Thyroid gland (tissue), 4 donors: ENCODE measurements around the gene MYO1D. TPM values are rescaled to one million over a fixed set of nuclear protein-coding genes. Genes with fewer than 3 reads are reported as not detected.

Experiments used
- DNase-seq, 2 donors: peaks; one replicate each; pipeline ENCODE4 v3.0.0-alpha.2; 2019
- H3K27ac ChIP-seq, 3 donors: fragments of 200-600 bp; sonication (generic); 1 replicate in 2 of 3; 2 replicates in 1 of 3; pipeline ENCODE4 v1.5.1; 2016 to 2019; ENCODE audit warnings: mild to moderate bottlenecking in 1 of 3, moderate library complexity in 1 of 3
- H3K27me3 ChIP-seq: fragments of 200-600 bp; sonication (generic); one replicate; pipeline ENCODE4 v1.5.1; 2019
- H3K36me3 ChIP-seq, 2 donors: fragments of 200-600 bp; sonication (generic); one replicate each; pipeline ENCODE4 v1.5.1; 2016 to 2019
- H3K4me1 ChIP-seq, 2 donors: fragments of 200-600 bp; sonication (generic); one replicate each; pipeline ENCODE4 v1.5.1; 2017 to 2019
- H3K4me3 ChIP-seq, 3 donors: fragments of 200-600 bp; sonication (generic); replicated peaks in 1 of 3; 1 replicate in 2 of 3; 2 replicates in 1 of 3; pipeline ENCODE4 v1.5.1; 2016; ENCODE audit warnings: mild to moderate bottlenecking in 1 of 3
- H3K9me3 ChIP-seq: fragments of 200-600 bp; sonication (generic); one replicate; pipeline ENCODE4 v1.5.1; 2017
- CTCF ChIP-seq, 6 experiments: fragments of 200-600 bp in 3 of 6; fragments of 450-650 bp in 3 of 6; sonication (generic) in 3 of 6; IDR thresholded peaks; one replicate each; pipeline ENCODE4 v1.5.1; 2016 to 2019; ENCODE audit warnings: antibody characterized with exemption in 6 of 6, mild to moderate bottlenecking in 2 of 6, inconsistent platforms in 1 of 6, moderate library complexity in 1 of 6
- POLR2A ChIP-seq, 2 donors: fragments of 450-650 bp; IDR thresholded peaks; one replicate each; pipeline ENCODE4 v1.6.1; 2017; ENCODE audit warnings: antibody characterized with exemption in 2 of 2, mild to moderate bottlenecking in 2 of 2, moderate library complexity in 1 of 2
- WGBS, 2 donors: methylation state at CpG; one replicate each; pipeline ENCODE4 v1.1.5; 2017; 5-methylcytosine and 5-hydroxymethylcytosine counted together
- intact Hi-C: fragments of 100-400 bp; cut with DNase I; formaldehyde crosslinking; loops from one replicate; pipeline ENCODE4 v1.15.1; 2023
- total RNA-seq, 4 donors: library from RNA; depleted of rRNA; stranded (reverse); fragments of >200 nt; gene quantifications; one replicate each; pipeline ENCODE4 v1.2.3, GENCODE V29; 2016

Gene MYO1D
- total RNA-seq, 4 donors from 2014 or later = 91.9 to 143 (median 97.8) TPM

GRCh38 chr17:32907583-32907982, 30.7 kb upstream of the MYO1D start:
- intact Hi-C loops = no loop called here
- Histone ChIP-seq H3K4me1 (peaks cover 9 to 11% of the 10 kb centered on the region in 2 donors), H3K36me3 (no peaks in the 10 kb centered on the region), H3K27ac (no peak overlapping the region), H3K4me3 (no peak overlapping the region), H3K9me3 (no peaks in the 10 kb centered on the region), H3K27me3 (no peaks in the 10 kb centered on the region)
- TF ChIP-seq CTCF (IDR thresholded peaks at IDR 0.05) (no peak), POLR2A (IDR thresholded peaks at IDR 0.05) (no peak)
- DNase-seq = no peak
- 80 to 84% methylated on average over 6 of the region's 6 CpGs for WGBS, 2 donors

GRCh38 chr17:32904891-32905290, 28.0 kb upstream of the MYO1D start:
- TF ChIP-seq CTCF (IDR thresholded peaks at IDR 0.05) (no peak), POLR2A (IDR thresholded peaks at IDR 0.05) (no peak)
- WGBS, 2 donors = 81 to 88% methylated on average over 3 of the region's 3 CpGs
- peaks cover 0 to under 1% of the 10 kb centered on the region in 2 donors for H3K4me1 ChIP-seq
- H3K4me3 ChIP-seq = no peak overlapping the region
- H3K36me3 ChIP-seq = no peaks in the 10 kb centered on the region
- H3K27me3 ChIP-seq = no peaks in the 10 kb centered on the region
- no peaks in the 10 kb centered on the region for H3K9me3 ChIP-seq
- intact Hi-C loops = no loop called here
- DNase-seq = no peak
- H3K27ac ChIP-seq = no peak overlapping the region

- Histone ChIP-seq H3K36me3 (no peaks in the 10 kb centered on the region), H3K27ac (no peak overlapping the region), H3K4me3 (no peak overlapping the region), H3K9me3 (no peaks in the 10 kb centered on the region), H3K27me3 (no peaks in the 10 kb centered on the region), H3K4me1 (no peaks in the 10 kb centered on the region)
- intact Hi-C loops = no loop called here
- no peak for TF ChIP-seq POLR2A (IDR thresholded peaks at IDR 0.05)
- no peak for TF ChIP-seq CTCF (IDR thresholded peaks at IDR 0.05)
- 73 to 74% methylated on average over 5 of the region's 5 CpGs for WGBS, 2 donors
- no peak for DNase-seq
Observed at GRCh38 chr17:32903774-32904673, 27.1 kb upstream of the MYO1D start.

- Histone ChIP-seq H3K4me3 (no peak overlapping the region), H3K4me1 (no peaks in the 10 kb centered on the region), H3K27me3 (no peaks in the 10 kb centered on the region), H3K9me3 (no peaks in the 10 kb centered on the region), H3K36me3 (no peaks in the 10 kb centered on the region), H3K27ac (no peak overlapping the region)
- intact Hi-C loops = no loop called here
- no peak for TF ChIP-seq POLR2A (IDR thresholded peaks at IDR 0.05)
- no peak for TF ChIP-seq CTCF (IDR thresholded peaks at IDR 0.05)
- WGBS, 2 donors = 89 to 96% methylated on average over 4 of the region's 4 CpGs
- DNase-seq = no peak
Observed at GRCh38 chr17:32901743-32902142, 24.8 kb upstream of the MYO1D start.

- 55 to 62% methylated on average over 2 of the region's 2 CpGs for WGBS, 2 donors
- DNase-seq = no peak
- intact Hi-C loops = no loop called here
- no peak overlapping the region for H3K4me3 ChIP-seq
- TF ChIP-seq CTCF (IDR thresholded peaks at IDR 0.05) (no peak), POLR2A (IDR thresholded peaks at IDR 0.05) (no peak)
- H3K27me3 ChIP-seq = no peaks in the 10 kb centered on the region
- no peak overlapping the region for H3K27ac ChIP-seq
- no peaks in the 10 kb centered on the region for H3K9me3 ChIP-seq
- no peaks in the 10 kb centered on the region for H3K36me3 ChIP-seq
- H3K4me1 ChIP-seq = no peaks in the 10 kb centered on the region
Observed at GRCh38 chr17:32899236-32900013, 22.5 kb upstream of the MYO1D start.
